ENCODE measurements around the gene RBM28. TPM values are rescaled to one million over a fixed set of nuclear protein-coding genes. Genes with fewer than 3 reads are reported as not detected.

RBM28 gene
- total RNA-seq, 1 donor from 2014 or later, result 40.2 TPM

- Mint-ChIP-seq H3K27me3 (ENCODE audit: low read depth, unreplicated experiment) (peaks cover 37% of the 10 kb centered on the region), H3K4me3 (ENCODE audit: unreplicated experiment) (no peak overlapping the region), H3K4me1 (ENCODE audit: low read depth, unreplicated experiment) (peaks cover 4% of the 10 kb centered on the region), H3K27ac (ENCODE audit: unreplicated experiment) (no peak overlapping the region), H3K36me3 (ENCODE audit: low read depth, unreplicated experiment) (peaks cover 4% of the 10 kb centered on the region), H3K9me3 (ENCODE audit: unreplicated experiment) (peaks cover 4% of the 10 kb centered on the region)
- no peak for DNase-seq (ENCODE audit: low read depth)
- H3K9me3 ChIP-seq (ENCODE audit: insufficient read depth, low read depth, low read length), result no peaks in the 10 kb centered on the region
- H3K4me2 ChIP-seq (ENCODE audit: low read length), result no peak overlapping the region
- H3K9ac ChIP-seq (ENCODE audit: low read length), result no peak overlapping the region
- H3K27ac ChIP-seq (ENCODE audit: low read depth, low read length), result no peak overlapping the region
- H3K4me1 ChIP-seq (ENCODE audit: insufficient read depth, low read length), result no peaks in the 10 kb centered on the region
- no peak overlapping the region for H2AFZ ChIP-seq (ENCODE audit: low read depth, low read length)
- no peaks in the 10 kb centered on the region for H3K79me2 ChIP-seq (ENCODE audit: insufficient read depth, low read length)
- no peak for FAIRE-seq
- no peak for TF ChIP-seq CTCF (IDR thresholded peaks at IDR 0.05; ENCODE audit: insufficient read depth, low read depth, low read length)
- no peak for TF ChIP-seq EZH2 (IDR thresholded peaks at IDR 0.05; ENCODE audit: insufficient read depth, low read length)
- peaks cover 19% of the 10 kb centered on the region for H3K27me3 ChIP-seq (ENCODE audit: insufficient read depth, low read length)
- H3K4me3 ChIP-seq (ENCODE audit: insufficient read depth, low read depth, low read length), result no peak overlapping the region
- no peaks in the 10 kb centered on the region for H3K36me3 ChIP-seq (ENCODE audit: insufficient read depth, low read length)
- no peaks in the 10 kb centered on the region for H4K20me1 ChIP-seq (ENCODE audit: insufficient read depth, low read length)
Measured at GRCh38 chr7:128254470-128254869, 89.2 kb downstream of the RBM28 start.

GRCh38 chr7:128253701-128254100 lies 90.0 kb downstream of the RBM28 start:
- H3K79me2 ChIP-seq (ENCODE audit: insufficient read depth, low read length), result no peaks in the 10 kb centered on the region
- H3K4me3 ChIP-seq (ENCODE audit: insufficient read depth, low read depth, low read length), result no peak overlapping the region
- Mint-ChIP-seq H3K9me3 (ENCODE audit: unreplicated experiment) (peaks cover 4% of the 10 kb centered on the region), H3K27me3 (ENCODE audit: low read depth, unreplicated experiment) (peaks cover 41% of the 10 kb centered on the region), H3K4me1 (ENCODE audit: low read depth, unreplicated experiment) (no peaks in the 10 kb centered on the region), H3K4me3 (ENCODE audit: unreplicated experiment) (no peak overlapping the region), H3K27ac (ENCODE audit: unreplicated experiment) (no peak overlapping the region), H3K36me3 (ENCODE audit: low read depth, unreplicated experiment) (peaks cover 4% of the 10 kb centered on the region)
- DNase-seq (ENCODE audit: low read depth) (no peak), FAIRE-seq (no peak)
- H3K36me3 ChIP-seq (ENCODE audit: insufficient read depth, low read length), result no peaks in the 10 kb centered on the region
- H3K9me3 ChIP-seq (ENCODE audit: insufficient read depth, low read depth, low read length), result no peaks in the 10 kb centered on the region
- H3K4me1 ChIP-seq (ENCODE audit: insufficient read depth, low read length), result no peaks in the 10 kb centered on the region
- H3K9ac ChIP-seq (ENCODE audit: low read length), result no peak overlapping the region
- TF ChIP-seq EZH2 (IDR thresholded peaks at IDR 0.05; ENCODE audit: insufficient read depth, low read length) (no peak), CTCF (IDR thresholded peaks at IDR 0.05; ENCODE audit: insufficient read depth, low read depth, low read length) (no peak)
- no peak overlapping the region for H3K4me2 ChIP-seq (ENCODE audit: low read length)
- H3K27me3 ChIP-seq (ENCODE audit: insufficient read depth, low read length), result peaks cover 23% of the 10 kb centered on the region
- H4K20me1 ChIP-seq (ENCODE audit: insufficient read depth, low read length), result no peaks in the 10 kb centered on the region
- no peak overlapping the region for H2AFZ ChIP-seq (ENCODE audit: low read depth, low read length)
- H3K27ac ChIP-seq (ENCODE audit: low read depth, low read length), result no peak overlapping the region

GRCh38 chr7:128251337-128251736 lies 92.4 kb downstream of the RBM28 start:
- no peak for DNase-seq (ENCODE audit: low read depth)
- no peak for TF ChIP-seq CTCF (IDR thresholded peaks at IDR 0.05; ENCODE audit: insufficient read depth, low read depth, low read length)
- TF ChIP-seq EZH2 (IDR thresholded peaks at IDR 0.05; ENCODE audit: insufficient read depth, low read length), result no peak
- Histone ChIP-seq H3K4me2 (ENCODE audit: low read length) (no peak overlapping the region), H3K9ac (ENCODE audit: low read length) (no peak overlapping the region), H3K4me1 (ENCODE audit: insufficient read depth, low read length) (no peaks in the 10 kb centered on the region), H3K79me2 (ENCODE audit: insufficient read depth, low read length) (no peaks in the 10 kb centered on the region), H3K36me3 (ENCODE audit: insufficient read depth, low read length) (no peaks in the 10 kb centered on the region), H3K27me3 (ENCODE audit: insufficient read depth, low read length) (peaks cover 23% of the 10 kb centered on the region), H3K27ac (ENCODE audit: low read depth, low read length) (no peak overlapping the region), H4K20me1 (ENCODE audit: insufficient read depth, low read length) (no peaks in the 10 kb centered on the region), H2AFZ (ENCODE audit: low read depth, low read length) (no peak overlapping the region), H3K4me3 (ENCODE audit: insufficient read depth, low read depth, low read length) (no peak overlapping the region), H3K9me3 (ENCODE audit: insufficient read depth, low read depth, low read length) (no peaks in the 10 kb centered on the region)
- Mint-ChIP-seq H3K27ac (ENCODE audit: unreplicated experiment) (no peak overlapping the region), H3K4me3 (ENCODE audit: unreplicated experiment) (no peak overlapping the region), H3K9me3 (ENCODE audit: unreplicated experiment) (peaks cover 4% of the 10 kb centered on the region), H3K4me1 (ENCODE audit: low read depth, unreplicated experiment) (no peaks in the 10 kb centered on the region), H3K36me3 (ENCODE audit: low read depth, unreplicated experiment) (peaks cover 4% of the 10 kb centered on the region), H3K27me3 (ENCODE audit: low read depth, unreplicated experiment) (peaks cover 46% of the 10 kb centered on the region)
- FAIRE-seq, result no peak

Other genes with a start within 250 kb of the RBM28 start
- not detected in 2 replicates for gene LEP, start 102.6 kb downstream of the RBM28 start, total RNA-seq
- 0.62 and 0.93 TPM in 2 replicates for gene PRRT4, start 17.8 kb upstream of the RBM28 start, total RNA-seq
- 43.9 and 44.7 TPM in 2 replicates for gene IMPDH1, start 66.1 kb upstream of the RBM28 start, total RNA-seq
- gene HILPDA, start 112.0 kb upstream of the RBM28 start, total RNA-seq, result 12.4 TPM in 2 replicates
- gene METTL2B, start 132.8 kb upstream of the RBM28 start, total RNA-seq, result 30.8 and 34.5 TPM in 2 replicates

Data from astrocyte (in vitro differentiated cells and primary cell).